Erythroblast (primary cell): ENCODE measurements around the gene ZCCHC7.

Experiments
- GATA1 ChIP-seq: IDR thresholded peaks from 2 replicates; pipeline ENCODE4 v1.6.1; 2011; ENCODE audit warnings: low read depth, mild to moderate bottlenecking, control low read depth, low read length, moderate library complexity
- POLR2A ChIP-seq: IDR thresholded peaks from 2 replicates; pipeline ENCODE4 v1.6.1; 2011; ENCODE audit warnings: mild to moderate bottlenecking, low read length

GRCh38 chr9:37238122-37238521, 117.7 kb downstream of the ZCCHC7 start:
- no peak for TF ChIP-seq GATA1
- no peak for TF ChIP-seq POLR2A
